ACC112 (cell line): Measurements from ENCODE around the gene TNRC6B.
"Not testable (repeated sequence)": the region's sequence is repeated elsewhere in the genome, so short reads cannot be mapped to it uniquely, and the experiment has no call there.

Experiments used
- H2AFZ ChIP-seq: fragments of 200-600 bp; sonication (generic); one replicate; pipeline ENCODE4 v1.6.0; 2017; ENCODE audit warnings: antibody characterized with exemption, low read length; ENCODE audit not compliant: unreplicated experiment
- H3K27ac ChIP-seq: fragments of 200-600 bp; sonication (generic); 2 replicates; pipeline ENCODE4 v1.5.1; 2014; ENCODE audit warnings: low read depth, mild to moderate bottlenecking, antibody characterized with exemption, low read length, moderate library complexity
- H3K27me3 ChIP-seq: fragments of 200-600 bp; sonication (generic); 2 replicates; pipeline ENCODE4 v1.6.1; 2014; ENCODE audit warnings: mild to moderate bottlenecking, antibody characterized with exemption, low read length, moderate library complexity, mixed read lengths; ENCODE audit not compliant: insufficient read depth
- H3K36me3 ChIP-seq: fragments of 200-600 bp; sonication (generic); 2 replicates; pipeline ENCODE4 v1.6.1; 2016; ENCODE audit warnings: mild to moderate bottlenecking, antibody characterized with exemption, low read length, moderate library complexity, mixed read lengths; ENCODE audit not compliant: insufficient read depth
- H3K4me1 ChIP-seq: fragments of 200-600 bp; sonication (generic); one replicate; pipeline ENCODE4 v1.6.1; 2016; ENCODE audit warnings: low read length, mixed read lengths; ENCODE audit not compliant: insufficient read depth, unreplicated experiment, control insufficient read depth
- H3K4me3 ChIP-seq: fragments of 200-600 bp; sonication (generic); 2 replicates; pipeline ENCODE4 v1.5.1; 2014; ENCODE audit warnings: mild to moderate bottlenecking, low read depth, low read length
- H3K79me2 ChIP-seq: fragments of 200-600 bp; sonication (generic); one replicate; pipeline ENCODE4 v1.6.0; 2016; ENCODE audit warnings: low read length; ENCODE audit not compliant: control insufficient read depth, unreplicated experiment, insufficient read depth

The TNRC6B gene

DNA sequence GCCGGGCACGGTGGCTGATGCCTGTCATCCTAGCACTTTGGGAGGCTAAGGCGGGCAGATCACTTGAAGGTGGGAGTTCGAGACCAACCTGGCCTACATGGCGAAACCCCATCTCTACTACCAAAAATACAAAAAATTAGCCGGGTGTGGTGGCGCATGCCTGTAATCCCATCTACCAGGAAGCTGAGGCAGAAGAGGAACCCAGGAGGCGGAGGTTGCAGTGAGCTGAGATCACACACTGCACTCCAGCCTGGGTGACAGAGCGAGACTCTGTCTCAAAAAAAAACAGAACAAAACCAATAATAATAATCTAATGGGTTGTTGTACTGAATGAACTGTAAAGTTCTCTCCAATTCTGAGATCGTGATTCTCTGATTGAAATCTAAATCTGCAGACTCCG, 200.7 kb downstream of the TNRC6B start:
- not testable (repeated sequence) for H3K27me3 ChIP-seq, H3K4me1 ChIP-seq, H3K79me2 ChIP-seq, H2AFZ ChIP-seq, H3K36me3 ChIP-seq, H3K27ac ChIP-seq, H3K4me3 ChIP-seq

DNA sequence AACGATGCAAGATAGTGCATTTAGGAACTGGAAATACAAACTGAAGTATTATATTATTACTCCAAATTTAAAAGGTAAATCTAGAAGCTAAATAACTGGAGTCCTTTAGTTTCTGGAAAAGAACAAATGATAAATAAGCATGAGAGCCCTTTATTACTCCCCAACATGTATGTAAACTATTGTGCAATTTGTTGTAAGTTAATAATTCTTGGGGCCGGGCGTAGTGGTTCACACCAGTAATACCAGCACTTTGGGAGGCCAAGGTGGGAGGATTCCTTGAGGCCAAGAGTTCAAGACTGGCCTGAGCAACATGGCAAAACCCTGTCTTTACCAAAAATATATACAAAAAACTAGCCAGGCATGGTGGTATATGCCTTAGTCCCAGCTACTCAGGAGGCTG, 203.7 kb downstream of the TNRC6B start:
- Histone ChIP-seq H3K4me1 (peaks cover 6% of the 10 kb centered on the region), H3K36me3 (no peaks in the 10 kb centered on the region), H2AFZ (no peak overlapping the region), H3K79me2 (peaks cover 5% of the 10 kb centered on the region), H3K27ac (no peak overlapping the region), H3K27me3 (no peaks in the 10 kb centered on the region), H3K4me3 (no peak overlapping the region)

DNA sequence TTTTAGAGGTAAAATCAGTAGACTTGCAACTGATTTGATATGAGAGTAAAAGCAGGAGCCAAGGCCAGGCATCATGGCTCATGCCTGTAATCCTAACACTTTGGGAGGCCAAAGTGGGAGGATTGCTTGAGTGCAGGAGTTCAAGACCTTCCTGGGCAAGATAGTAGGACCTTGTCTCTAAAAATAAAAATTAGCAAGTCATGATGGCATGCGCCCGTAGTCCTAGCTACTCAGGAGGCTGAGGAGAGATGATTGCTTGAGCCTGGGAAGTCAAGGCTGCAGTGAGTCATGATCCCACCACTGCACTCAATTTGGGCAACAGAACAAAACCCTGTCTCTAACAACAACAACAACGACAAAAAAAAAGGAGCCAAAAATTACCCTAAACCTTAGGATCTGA, 206.2 kb downstream of the TNRC6B start:
- H3K4me3 ChIP-seq: no peak overlapping the region
- H3K79me2 ChIP-seq: peaks cover 2% of the 10 kb centered on the region
- H3K27ac ChIP-seq: peak overlapping the region; percentile 36; the same call in 1 of the 2 replicates
- no peak overlapping the region for H2AFZ ChIP-seq
- peaks cover 6% of the 10 kb centered on the region for H3K4me1 ChIP-seq
- H3K36me3 ChIP-seq: no peaks in the 10 kb centered on the region
- H3K27me3 ChIP-seq: no peaks in the 10 kb centered on the region

DNA sequence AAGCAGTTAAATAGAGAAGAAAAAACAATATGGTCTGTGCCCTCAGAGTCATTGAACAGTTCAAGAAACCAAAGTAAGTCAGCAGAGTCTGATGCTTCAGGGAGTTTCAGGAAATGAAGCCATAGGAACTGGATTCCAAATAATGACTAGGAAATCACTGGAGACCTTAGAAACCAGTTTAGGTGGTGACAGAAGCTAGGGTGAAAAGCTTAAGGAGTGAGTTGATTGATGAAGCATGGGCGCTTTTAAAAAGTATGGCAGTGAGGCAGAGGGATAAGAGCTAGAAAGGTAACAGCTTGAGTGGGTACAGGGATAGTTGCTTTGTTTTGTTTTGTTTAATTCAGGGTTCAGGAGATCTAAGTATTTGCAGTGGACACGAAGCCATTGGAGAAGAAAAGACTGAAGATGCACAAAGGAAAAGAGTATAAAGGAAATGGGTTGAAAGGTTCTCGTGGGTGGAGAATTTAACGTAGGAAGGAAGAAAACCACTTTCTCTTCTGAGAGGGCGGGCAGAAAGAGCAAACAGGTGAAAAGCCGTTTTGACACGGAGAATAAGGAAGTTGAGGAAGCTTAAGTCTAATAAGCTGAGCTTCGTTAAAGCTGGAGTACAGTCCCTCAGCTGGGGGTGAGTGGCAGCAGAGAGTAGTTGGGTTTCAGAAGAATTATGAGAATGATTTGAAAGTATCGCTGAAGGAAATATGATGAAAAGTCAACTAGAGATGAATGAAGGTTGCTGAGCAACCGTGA, 207.5 kb downstream of the TNRC6B start:
- peaks cover 6% of the 10 kb centered on the region for H3K4me1 ChIP-seq
- H2AFZ ChIP-seq: no peak overlapping the region
- no peaks in the 10 kb centered on the region for H3K27me3 ChIP-seq
- no peaks in the 10 kb centered on the region for H3K79me2 ChIP-seq
- no peak overlapping the region for H3K4me3 ChIP-seq
- H3K36me3 ChIP-seq: no peaks in the 10 kb centered on the region
- H3K27ac ChIP-seq: no peak overlapping the region
